A673 (cell line): ENCODE results near the gene PMEPA1. TPM values are rescaled to one million over a fixed set of nuclear protein-coding genes. Genes with fewer than 3 reads are reported as not detected.

Experiments used
- BruUV-seq: library from RNA; stranded (reverse); fragments of 400-500 nt; replicated peaks from 2 replicates; lab custom pipeline; 2021; lab: Mats Ljungman, UMichigan
- CTCF ChIA-PET: fragments of 300-600 bp; sonication (Branson Sonifier 250); formaldehyde crosslinking; loops from one replicate; lab custom pipeline; 2022; ENCODE audit warnings: antibody characterized with exemption; lab: Charles Lee
- POLR2A ChIA-PET: fragments of 300-600 bp; sonication (Branson Sonifier 250); formaldehyde crosslinking; loops from one replicate; lab custom pipeline; 2022; ENCODE audit warnings: antibody characterized with exemption; ENCODE audit not compliant: low non-redundant PET; lab: Charles Lee
- DNase-seq: peaks from one replicate; pipeline ENCODE4 v3.0.0-alpha.2; 2015; ENCODE audit warnings: low spot score
- H3K27ac ChIP-seq: fragments of 200-600 bp; sonication (generic); 2 replicates; pipeline ENCODE4 v1.5.1; 2016; ENCODE audit warnings: mixed run types, low read depth, mild to moderate bottlenecking, mixed read lengths, antibody characterized with exemption, low read length; ENCODE audit not compliant: poor library complexity, severe bottlenecking
- H3K27me3 ChIP-seq: fragments of 200-600 bp; sonication (generic); replicated peaks from 2 replicates; pipeline ENCODE4 v1.6.1; 2017; ENCODE audit warnings: mixed run types, low read depth, mild to moderate bottlenecking, mixed read lengths, antibody characterized with exemption, low read length; ENCODE audit not compliant: insufficient read depth, poor library complexity
- H3K36me3 ChIP-seq: fragments of 200-600 bp; sonication (generic); 2 replicates; pipeline ENCODE4 v1.6.1; 2016; ENCODE audit warnings: mixed run types, mild to moderate bottlenecking, mixed read lengths, antibody characterized with exemption, low read length; ENCODE audit not compliant: insufficient read depth, poor library complexity, severe bottlenecking
- H3K4me1 ChIP-seq: fragments of 200-600 bp; sonication (generic); 2 replicates; pipeline ENCODE4 v1.6.1; 2017; ENCODE audit warnings: mixed run types, mild to moderate bottlenecking, mixed read lengths, antibody characterized with exemption, low read length; ENCODE audit not compliant: insufficient read depth, poor library complexity, severe bottlenecking
- H3K4me3 ChIP-seq: fragments of 200-600 bp; sonication (generic); 2 replicates; pipeline ENCODE4 v1.5.1; 2016; ENCODE audit warnings: low read depth, mixed run types, mild to moderate bottlenecking, mixed read lengths, low read length; ENCODE audit not compliant: poor library complexity, severe bottlenecking
- H3K9me3 ChIP-seq: fragments of 200-600 bp; sonication (generic); 2 replicates; pipeline ENCODE4 v1.6.1; 2016; ENCODE audit warnings: mixed run types, low read depth, mild to moderate bottlenecking, mixed read lengths, antibody characterized with exemption, low read length; ENCODE audit not compliant: poor library complexity, severe bottlenecking
- EZH2 ChIP-seq: fragments of 200-600 bp; sonication (generic); IDR thresholded peaks from 2 replicates; pipeline ENCODE4 v1.6.1; 2017; ENCODE audit warnings: borderline replicate concordance, low read depth, mild to moderate bottlenecking, mixed read lengths, antibody characterized with exemption, low read length; ENCODE audit not compliant: poor library complexity, severe bottlenecking
- intact Hi-C: fragments of 100-400 bp; cut with micrococcal nuclease; formaldehyde crosslinking; loops from one replicate; pipeline ENCODE4 v1.10.0; 2022; ENCODE audit not compliant: unreplicated experiment
- total RNA-seq: library from RNA; stranded (reverse); gene quantifications from 2 replicates; pipeline ENCODE4 v1.2.3, GENCODE V29; 2021
- TF ChIP-seq, protein P1 (sequence below): fragments of 300-800, 200-600 bp; sonication (generic); conservative IDR thresholded peaks from 2 replicates; pipeline ENCODE4 v1.5.1; 2017; ENCODE audit warnings: low read depth, mild to moderate bottlenecking, antibody characterized with exemption, low read length, moderate library complexity, mixed read lengths

Gene PMEPA1
- total RNA-seq, 1 experiment from 2014 or later = 9.7 TPM

GRCh38 chr20:57713951-57714350, 4.1 kb upstream of the PMEPA1 start:
- intact Hi-C loops = no loop called here
- POLR2A ChIA-PET = no interaction called here
- H3K9me3 ChIP-seq = no peaks in the 10 kb centered on the region
- no peak overlapping the region for H3K4me3 ChIP-seq
- TF ChIP-seq EZH2 = no peak
- TF ChIP-seq, protein P1, sequence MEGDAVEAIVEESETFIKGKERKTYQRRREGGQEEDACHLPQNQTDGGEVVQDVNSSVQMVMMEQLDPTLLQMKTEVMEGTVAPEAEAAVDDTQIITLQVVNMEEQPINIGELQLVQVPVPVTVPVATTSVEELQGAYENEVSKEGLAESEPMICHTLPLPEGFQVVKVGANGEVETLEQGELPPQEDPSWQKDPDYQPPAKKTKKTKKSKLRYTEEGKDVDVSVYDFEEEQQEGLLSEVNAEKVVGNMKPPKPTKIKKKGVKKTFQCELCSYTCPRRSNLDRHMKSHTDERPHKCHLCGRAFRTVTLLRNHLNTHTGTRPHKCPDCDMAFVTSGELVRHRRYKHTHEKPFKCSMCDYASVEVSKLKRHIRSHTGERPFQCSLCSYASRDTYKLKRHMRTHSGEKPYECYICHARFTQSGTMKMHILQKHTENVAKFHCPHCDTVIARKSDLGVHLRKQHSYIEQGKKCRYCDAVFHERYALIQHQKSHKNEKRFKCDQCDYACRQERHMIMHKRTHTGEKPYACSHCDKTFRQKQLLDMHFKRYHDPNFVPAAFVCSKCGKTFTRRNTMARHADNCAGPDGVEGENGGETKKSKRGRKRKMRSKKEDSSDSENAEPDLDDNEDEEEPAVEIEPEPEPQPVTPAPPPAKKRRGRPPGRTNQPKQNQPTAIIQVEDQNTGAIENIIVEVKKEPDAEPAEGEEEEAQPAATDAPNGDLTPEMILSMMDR = no peak
- H3K27me3 ChIP-seq = no peaks in the 10 kb centered on the region
- no TSS peak for BruUV-seq
- H3K36me3 ChIP-seq = no peaks in the 10 kb centered on the region
- DNase-seq = no peak
- peaks cover 14% of the 10 kb centered on the region for H3K4me1 ChIP-seq
- CTCF ChIA-PET = no interaction called here
- no peak overlapping the region for H3K27ac ChIP-seq

- intact Hi-C loops = no loop called here
- H3K27ac ChIP-seq = no peak overlapping the region
- no peaks in the 10 kb centered on the region for H3K36me3 ChIP-seq
- H3K4me3 ChIP-seq = no peak overlapping the region
- ChIA-PET CTCF (interaction anchor here (0.7 kb wide), 1 partner anchor 107 kb away, joined by 3 read pairs; no protein-coding TSS in a partner anchor), POLR2A (no interaction called here)
- no peaks in the 10 kb centered on the region for H3K27me3 ChIP-seq
- no peaks in the 10 kb centered on the region for H3K9me3 ChIP-seq
- peaks cover 14% of the 10 kb centered on the region for H3K4me1 ChIP-seq
- no peak for DNase-seq
- BruUV-seq = no TSS peak
- TF ChIP-seq, protein P1 = no peak
- TF ChIP-seq EZH2 = no peak
Measured at GRCh38 chr20:57713505-57713903, 3.7 kb upstream of the PMEPA1 start.

DNA sequence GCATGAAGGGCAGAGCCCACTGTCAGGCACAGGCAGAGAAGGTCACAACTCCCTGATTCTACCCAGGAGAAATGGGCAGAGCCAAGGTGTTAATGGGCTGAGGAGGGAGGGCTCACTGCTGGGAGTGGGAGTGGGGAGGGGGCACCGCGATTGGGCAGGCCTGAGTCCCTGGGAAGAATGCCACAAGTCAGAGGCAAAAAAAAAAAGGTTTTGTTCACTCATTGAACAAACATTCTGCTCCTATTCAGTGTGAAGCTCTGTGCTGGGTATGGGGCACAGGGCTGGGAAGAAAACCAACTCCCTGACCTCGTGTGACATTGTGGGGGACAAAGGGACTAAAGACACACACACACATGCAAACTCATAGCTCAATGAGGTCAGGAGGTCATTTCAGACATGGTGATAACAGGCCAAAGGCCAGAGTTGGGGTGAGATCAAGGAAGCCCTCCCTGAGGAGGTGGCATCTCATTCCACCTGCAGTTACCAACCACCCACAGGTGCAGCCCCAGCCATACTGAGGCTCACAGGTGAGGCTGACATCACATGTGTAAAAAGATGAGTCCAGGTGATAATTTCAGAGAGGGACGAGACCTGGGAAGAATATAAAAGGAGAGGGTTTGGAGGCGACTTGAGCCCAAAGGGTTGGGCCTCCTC, 3.2 kb upstream of the PMEPA1 start:
- H3K9me3 ChIP-seq = no peaks in the 10 kb centered on the region
- no peak for TF ChIP-seq EZH2
- TF ChIP-seq, protein P1 = no peak
- H3K4me1 ChIP-seq = peaks cover 11% of the 10 kb centered on the region
- no peak overlapping the region for H3K4me3 ChIP-seq
- no peaks in the 10 kb centered on the region for H3K36me3 ChIP-seq
- DNase-seq = no peak
- no peak overlapping the region for H3K27ac ChIP-seq
- intact Hi-C loops = no loop called here
- H3K27me3 ChIP-seq = no peaks in the 10 kb centered on the region
- ChIA-PET POLR2A (no interaction called here), CTCF (interaction anchor here (0.7 kb wide), 1 partner anchor 107 kb away, joined by 3 read pairs; no protein-coding TSS in a partner anchor)
- no TSS peak for BruUV-seq
